HEK293 (cell line): ENCODE data around the gene TMEM143.
"Not testable (repeated sequence)": the region's sequence is repeated elsewhere in the genome, so short reads cannot be mapped to it uniquely, and the experiment has no call there.

Experiments
- CTCF ChIA-PET: fragments of 350-600 bp; formaldehyde crosslinking; extraction: SDS; loops from one replicate; lab custom pipeline; 2021; ENCODE audit warnings: antibody characterized with exemption; lab: Yijun Ruan, JAX
- POLR2A ChIA-PET: fragments of 300-600 bp; formaldehyde crosslinking; extraction: SDS; loops from one replicate; lab custom pipeline; 2020; ENCODE audit warnings: antibody characterized with exemption, inconsistent platforms; lab: Yijun Ruan, JAX
- H3K27ac ChIP-seq: fragments of 200-500 bp; sonication (Bioruptor generic); 2 replicates; pipeline ENCODE4 v1.5.1; 2014; ENCODE audit warnings: low read depth, low read length, control low read depth, inconsistent platforms; ENCODE audit errors: extremely low read depth
- H3K36me3 ChIP-seq, 2 experiments: fragments of 200-500 bp in 1 of 2; sonication (Bioruptor generic) in 1 of 2; 1 replicate in 1 of 2; 2 replicates in 1 of 2; pipeline ENCODE4 v1.5.1; 2014 to 2017; ENCODE audit warnings: inconsistent platforms in 2 of 2, low read length in 2 of 2; ENCODE audit not compliant: control insufficient read depth in 2 of 2, insufficient read depth in 1 of 2
- H3K4me1 ChIP-seq: fragments of 200-500 bp; sonication (Bioruptor generic); 2 replicates; pipeline ENCODE4 v1.5.1; 2014; ENCODE audit warnings: mild to moderate bottlenecking, low read length, inconsistent platforms; ENCODE audit not compliant: control insufficient read depth, insufficient read depth
- H3K4me3 ChIP-seq: 2 replicates; pipeline ENCODE4 v1.5.1; 2011; ENCODE audit warnings: low read depth, mild to moderate bottlenecking, control low read depth, low read length, moderate library complexity
- H3K9me3 ChIP-seq: fragments of 200-500 bp; sonication (Bioruptor generic); 2 replicates; pipeline ENCODE4 v1.5.1; 2014; ENCODE audit warnings: low read depth, low read length, inconsistent platforms; ENCODE audit not compliant: control insufficient read depth, insufficient read depth
- GLIS1 ChIP-seq: fragments of 450-650 bp; formaldehyde crosslinking; IDR thresholded peaks from 2 replicates; pipeline ENCODE4 v1.5.1; 2016; ENCODE audit warnings: missing biosample characterization, missing genetic modification characterization
- KLF1 ChIP-seq: fragments of 450-650 bp; formaldehyde crosslinking; IDR thresholded peaks from 2 replicates; pipeline ENCODE4 v1.5.1; 2016; ENCODE audit warnings: missing biosample characterization, missing genetic modification characterization
- KLF7 ChIP-seq: fragments of 450-650 bp; formaldehyde crosslinking; IDR thresholded peaks from 2 replicates; pipeline ENCODE4 v1.5.1; 2016; ENCODE audit warnings: missing biosample characterization, missing genetic modification characterization, borderline replicate concordance
- MYNN ChIP-seq: fragments of 450-650 bp; formaldehyde crosslinking; IDR thresholded peaks from 2 replicates; pipeline ENCODE4 v1.5.1; 2016; ENCODE audit warnings: missing biosample characterization, missing genetic modification characterization, borderline replicate concordance
- TRIM28 ChIP-seq: IDR thresholded peaks from 2 replicates; pipeline ENCODE4 v1.6.1; 2011; ENCODE audit warnings: low read length, control low read depth, borderline replicate concordance
- ZBTB17 ChIP-seq: fragments of 450-650 bp; formaldehyde crosslinking; IDR thresholded peaks from 2 replicates; pipeline ENCODE4 v1.5.1; 2016; ENCODE audit warnings: missing biosample characterization, missing genetic modification characterization
- ZEB2 ChIP-seq: fragments of 450-650 bp; formaldehyde crosslinking; IDR thresholded peaks from 2 replicates; pipeline ENCODE4 v1.5.1; 2016; ENCODE audit warnings: missing biosample characterization, missing genetic modification characterization
- ZNF211 ChIP-seq: fragments of 450-650 bp; formaldehyde crosslinking; IDR thresholded peaks from 2 replicates; pipeline ENCODE4 v1.5.1; 2016; ENCODE audit warnings: low read depth, missing biosample characterization, missing genetic modification characterization
- ZNF335 ChIP-seq: fragments of 450-650 bp; formaldehyde crosslinking; conservative IDR thresholded peaks from 2 replicates; pipeline ENCODE4 v1.5.1; 2016; ENCODE audit warnings: missing biosample characterization, missing genetic modification characterization
- ZNF426 ChIP-seq: fragments of 450-650 bp; formaldehyde crosslinking; IDR thresholded peaks from 2 replicates; pipeline ENCODE4 v1.5.1; 2017; ENCODE audit warnings: missing biosample characterization, missing genetic modification characterization, mild to moderate bottlenecking, inconsistent platforms, moderate library complexity
- ZNF621 ChIP-seq: fragments of 450-650 bp; formaldehyde crosslinking; IDR thresholded peaks from 2 replicates; pipeline ENCODE4 v1.5.1; 2017; ENCODE audit warnings: missing biosample characterization, missing genetic modification characterization
- TF ChIP-seq, protein P1 (sequence below): fragments of 450-650 bp; formaldehyde crosslinking; IDR thresholded peaks from 2 replicates; pipeline ENCODE4 v1.5.1; 2016; ENCODE audit warnings: missing biosample characterization, missing genetic modification characterization
- TF ChIP-seq, protein P2 (sequence below): fragments of 450-650 bp; formaldehyde crosslinking; IDR thresholded peaks from 2 replicates; pipeline ENCODE4 v1.5.1; 2016; ENCODE audit warnings: missing biosample characterization, missing genetic modification characterization
- TF ChIP-seq, protein P3 (sequence below): fragments of 450-650 bp; formaldehyde crosslinking; IDR thresholded peaks from 2 replicates; pipeline ENCODE4 v1.5.1; 2016; ENCODE audit warnings: missing biosample characterization, missing genetic modification characterization
- TF ChIP-seq, protein P4 (sequence below): fragments of 450-650 bp; formaldehyde crosslinking; IDR thresholded peaks from 2 replicates; pipeline ENCODE4 v1.5.1; 2016; ENCODE audit warnings: missing biosample characterization, missing genetic modification characterization

The TMEM143 gene

DNA sequence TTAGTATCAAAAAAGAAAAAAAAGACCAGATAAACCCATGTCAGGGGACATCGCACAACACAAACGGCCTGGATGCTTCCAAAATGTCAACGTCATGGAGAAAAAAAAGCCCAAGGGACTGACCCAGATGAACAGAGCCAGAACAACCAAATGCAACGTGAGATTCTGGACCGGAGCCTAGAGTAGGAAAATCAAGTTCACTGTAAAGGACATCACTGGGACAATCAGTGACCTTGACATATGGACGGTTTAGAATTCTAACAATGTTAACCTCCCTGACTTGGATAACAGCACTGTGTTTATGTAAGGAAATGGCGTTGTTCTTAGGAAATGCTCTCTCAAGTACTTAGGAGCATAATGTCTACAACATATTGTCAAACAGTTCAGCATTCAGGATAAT lies 53.5 kb downstream of the TMEM143 start:
- no peak overlapping the region for H3K4me3 ChIP-seq
- H3K9me3 ChIP-seq: no peaks in the 10 kb centered on the region
- no peak overlapping the region for H3K27ac ChIP-seq
- CTCF ChIA-PET: interaction anchor here (0.6 to 1.1 kb wide), 2 partner anchors 22 to 263 kb away, joined by 3 to 8 read pairs; no protein-coding TSS in a partner anchor
- POLR2A ChIA-PET: interaction anchor here (0.6 kb wide), 1 partner anchor 193 kb away, joined by 8 read pairs; no protein-coding TSS in a partner anchor
- TF ChIP-seq MYNN (tag by site-specific recombination) (no peak), KLF7 (no peak), ZNF426 (tag by site-specific recombination) (no peak), ZEB2 (tag by site-specific recombination) (no peak), ZNF621 (no peak), ZNF211 (tag by site-specific recombination) (no peak)
- TF ChIP-seq, protein P1, sequence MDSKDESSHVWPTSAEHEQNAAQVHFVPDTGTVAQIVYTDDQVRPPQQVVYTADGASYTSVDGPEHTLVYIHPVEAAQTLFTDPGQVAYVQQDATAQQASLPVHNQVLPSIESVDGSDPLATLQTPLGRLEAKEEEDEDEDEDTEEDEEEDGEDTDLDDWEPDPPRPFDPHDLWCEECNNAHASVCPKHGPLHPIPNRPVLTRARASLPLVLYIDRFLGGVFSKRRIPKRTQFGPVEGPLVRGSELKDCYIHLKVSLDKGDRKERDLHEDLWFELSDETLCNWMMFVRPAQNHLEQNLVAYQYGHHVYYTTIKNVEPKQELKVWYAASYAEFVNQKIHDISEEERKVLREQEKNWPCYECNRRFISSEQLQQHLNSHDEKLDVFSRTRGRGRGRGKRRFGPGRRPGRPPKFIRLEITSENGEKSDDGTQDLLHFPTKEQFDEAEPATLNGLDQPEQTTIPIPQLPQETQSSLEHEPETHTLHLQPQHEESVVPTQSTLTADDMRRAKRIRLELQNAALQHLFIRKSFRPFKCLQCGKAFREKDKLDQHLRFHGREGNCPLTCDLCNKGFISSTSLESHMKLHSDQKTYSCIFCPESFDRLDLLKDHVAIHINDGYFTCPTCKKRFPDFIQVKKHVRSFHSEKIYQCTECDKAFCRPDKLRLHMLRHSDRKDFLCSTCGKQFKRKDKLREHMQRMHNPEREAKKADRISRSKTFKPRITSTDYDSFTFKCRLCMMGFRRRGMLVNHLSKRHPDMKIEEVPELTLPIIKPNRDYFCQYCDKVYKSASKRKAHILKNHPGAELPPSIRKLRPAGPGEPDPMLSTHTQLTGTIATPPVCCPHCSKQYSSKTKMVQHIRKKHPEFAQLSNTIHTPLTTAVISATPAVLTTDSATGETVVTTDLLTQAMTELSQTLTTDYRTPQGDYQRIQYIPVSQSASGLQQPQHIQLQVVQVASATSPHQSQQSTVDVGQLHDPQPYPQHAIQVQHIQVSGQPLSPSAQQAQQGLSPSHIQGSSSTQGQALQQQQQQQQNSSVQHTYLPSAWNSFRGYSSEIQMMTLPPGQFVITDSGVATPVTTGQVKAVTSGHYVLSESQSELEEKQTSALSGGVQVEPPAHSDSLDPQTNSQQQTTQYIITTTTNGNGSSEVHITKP: no peak
- TF ChIP-seq, protein P2, sequence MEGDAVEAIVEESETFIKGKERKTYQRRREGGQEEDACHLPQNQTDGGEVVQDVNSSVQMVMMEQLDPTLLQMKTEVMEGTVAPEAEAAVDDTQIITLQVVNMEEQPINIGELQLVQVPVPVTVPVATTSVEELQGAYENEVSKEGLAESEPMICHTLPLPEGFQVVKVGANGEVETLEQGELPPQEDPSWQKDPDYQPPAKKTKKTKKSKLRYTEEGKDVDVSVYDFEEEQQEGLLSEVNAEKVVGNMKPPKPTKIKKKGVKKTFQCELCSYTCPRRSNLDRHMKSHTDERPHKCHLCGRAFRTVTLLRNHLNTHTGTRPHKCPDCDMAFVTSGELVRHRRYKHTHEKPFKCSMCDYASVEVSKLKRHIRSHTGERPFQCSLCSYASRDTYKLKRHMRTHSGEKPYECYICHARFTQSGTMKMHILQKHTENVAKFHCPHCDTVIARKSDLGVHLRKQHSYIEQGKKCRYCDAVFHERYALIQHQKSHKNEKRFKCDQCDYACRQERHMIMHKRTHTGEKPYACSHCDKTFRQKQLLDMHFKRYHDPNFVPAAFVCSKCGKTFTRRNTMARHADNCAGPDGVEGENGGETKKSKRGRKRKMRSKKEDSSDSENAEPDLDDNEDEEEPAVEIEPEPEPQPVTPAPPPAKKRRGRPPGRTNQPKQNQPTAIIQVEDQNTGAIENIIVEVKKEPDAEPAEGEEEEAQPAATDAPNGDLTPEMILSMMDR (tag by site-specific recombination): no peak
- TF ChIP-seq, protein P3, sequence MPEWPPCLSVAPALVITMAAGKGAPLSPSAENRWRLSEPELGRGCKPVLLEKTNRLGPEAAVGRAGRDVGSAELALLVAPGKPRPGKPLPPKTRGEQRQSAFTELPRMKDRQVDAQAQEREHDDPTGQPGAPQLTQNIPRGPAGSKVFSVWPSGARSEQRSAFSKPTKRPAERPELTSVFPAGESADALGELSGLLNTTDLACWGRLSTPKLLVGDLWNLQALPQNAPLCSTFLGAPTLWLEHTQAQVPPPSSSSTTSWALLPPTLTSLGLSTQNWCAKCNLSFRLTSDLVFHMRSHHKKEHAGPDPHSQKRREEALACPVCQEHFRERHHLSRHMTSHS (tag by site-specific recombination): no peak
- H3K36me3 ChIP-seq: no peaks in the 10 kb centered on the region
- H3K4me1 ChIP-seq: no peaks in the 10 kb centered on the region

DNA sequence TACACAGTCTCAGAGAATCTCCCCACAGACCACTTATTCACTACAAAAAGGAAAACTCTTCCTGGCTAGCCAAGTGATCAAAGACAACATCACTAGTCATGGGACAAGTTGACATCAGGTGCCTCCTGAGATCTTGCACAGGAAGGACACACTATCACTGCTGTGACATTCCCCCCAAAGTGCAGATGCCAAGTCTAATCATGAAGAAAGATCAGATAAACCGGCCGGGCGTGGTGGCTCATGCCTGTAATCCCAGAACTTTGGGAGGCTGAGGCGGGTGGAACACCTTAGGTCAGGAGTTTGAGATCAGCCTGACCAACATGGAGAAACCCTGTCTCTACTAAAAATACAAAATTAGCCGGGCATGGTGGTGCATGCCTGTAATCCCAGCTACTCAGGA lies 54.0 kb downstream of the TMEM143 start:
- H3K4me3 ChIP-seq, H3K4me1 ChIP-seq, H3K27ac ChIP-seq, POLR2A ChIA-PET, H3K36me3 ChIP-seq, H3K9me3 ChIP-seq: not testable (repeated sequence)
- CTCF ChIA-PET: interaction anchor here (0.8 to 1.1 kb wide), 4 partner anchors 16 to 49 kb away, joined by 3 to 5 read pairs (median 4); no protein-coding TSS in a partner anchor

DNA sequence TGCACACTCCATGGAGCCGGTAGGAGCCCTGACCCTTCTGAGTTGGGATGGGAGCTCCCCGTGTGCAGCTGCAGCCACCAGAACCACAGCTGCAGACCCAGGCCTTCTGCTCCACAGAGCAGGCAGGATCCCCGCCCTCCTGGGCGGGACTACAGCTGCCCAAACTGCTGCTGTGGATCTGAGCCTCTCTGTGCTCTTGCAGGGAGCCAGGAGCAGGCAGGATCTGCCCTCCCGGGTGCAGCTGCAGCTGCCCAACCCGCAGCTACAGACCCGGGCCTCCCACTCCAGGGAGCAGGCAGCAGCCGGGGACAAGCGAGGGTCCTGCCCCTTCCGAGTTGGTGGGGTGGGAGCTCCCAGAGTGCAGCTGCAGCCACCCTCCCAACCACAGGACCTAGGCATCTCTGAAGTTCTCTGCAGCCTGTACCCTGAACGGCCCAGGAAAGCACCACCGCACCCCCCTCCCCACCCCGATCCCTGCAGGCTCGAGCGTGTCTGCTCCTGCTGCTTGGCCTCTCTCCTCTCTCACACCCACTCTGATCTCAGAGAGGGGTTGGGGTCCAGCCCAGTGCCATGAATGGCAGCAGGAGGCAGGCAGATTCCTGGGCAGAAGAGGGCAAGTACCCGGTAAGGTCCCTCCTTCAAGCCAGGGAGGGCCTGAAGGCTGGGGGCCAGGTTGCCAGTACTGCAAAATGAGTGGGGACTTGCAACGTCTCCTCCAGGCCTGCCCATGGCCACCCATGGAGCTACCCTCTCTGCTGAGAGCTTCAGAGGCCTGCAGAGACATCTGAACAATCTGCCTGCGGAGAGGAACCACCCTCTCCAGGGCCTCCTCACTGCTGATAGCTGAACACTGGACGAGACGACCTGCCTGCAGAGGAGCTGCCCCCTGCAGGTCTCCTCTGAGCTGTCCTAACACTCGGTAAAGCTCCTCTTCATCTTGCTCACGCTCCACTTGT lies 54.8 kb downstream of the TMEM143 start:
- ChIA-PET CTCF (interaction anchor here (0.7 to 1.2 kb wide), 6 partner anchors 10 to 275 kb away, joined by 3 to 5 read pairs (median 4); partner anchors contain the start of gene KDELR1), POLR2A (no interaction called here)
- Histone ChIP-seq H3K27ac (no peak overlapping the region), H3K4me3 (no peak overlapping the region), H3K36me3 (no peaks in the 10 kb centered on the region), H3K4me1 (no peaks in the 10 kb centered on the region), H3K9me3 (no peaks in the 10 kb centered on the region)
- TF ChIP-seq GLIS1 (tag by site-specific recombination): 0 out of 2 replicates have a peak, but pooled peaks have one; percentile 29
- peak; percentile 87 for TF ChIP-seq ZNF335 (tag by site-specific recombination)
- TF ChIP-seq, protein P4, sequence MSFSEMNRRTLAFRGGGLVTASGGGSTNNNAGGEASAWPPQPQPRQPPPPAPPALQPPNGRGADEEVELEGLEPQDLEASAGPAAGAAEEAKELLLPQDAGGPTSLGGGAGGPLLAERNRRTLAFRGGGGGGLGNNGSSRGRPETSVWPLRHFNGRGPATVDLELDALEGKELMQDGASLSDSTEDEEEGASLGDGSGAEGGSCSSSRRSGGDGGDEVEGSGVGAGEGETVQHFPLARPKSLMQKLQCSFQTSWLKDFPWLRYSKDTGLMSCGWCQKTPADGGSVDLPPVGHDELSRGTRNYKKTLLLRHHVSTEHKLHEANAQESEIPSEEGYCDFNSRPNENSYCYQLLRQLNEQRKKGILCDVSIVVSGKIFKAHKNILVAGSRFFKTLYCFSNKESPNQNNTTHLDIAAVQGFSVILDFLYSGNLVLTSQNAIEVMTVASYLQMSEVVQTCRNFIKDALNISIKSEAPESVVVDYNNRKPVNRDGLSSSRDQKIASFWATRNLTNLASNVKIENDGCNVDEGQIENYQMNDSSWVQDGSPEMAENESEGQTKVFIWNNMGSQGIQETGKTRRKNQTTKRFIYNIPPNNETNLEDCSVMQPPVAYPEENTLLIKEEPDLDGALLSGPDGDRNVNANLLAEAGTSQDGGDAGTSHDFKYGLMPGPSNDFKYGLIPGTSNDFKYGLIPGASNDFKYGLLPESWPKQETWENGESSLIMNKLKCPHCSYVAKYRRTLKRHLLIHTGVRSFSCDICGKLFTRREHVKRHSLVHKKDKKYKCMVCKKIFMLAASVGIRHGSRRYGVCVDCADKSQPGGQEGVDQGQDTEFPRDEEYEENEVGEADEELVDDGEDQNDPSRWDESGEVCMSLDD (tag by site-specific recombination): no peak
- 0 out of 2 replicates have a peak, but pooled peaks have one; percentile 14 for TF ChIP-seq KLF1 (tag by site-specific recombination)
- TF ChIP-seq KLF7: no peak
- TF ChIP-seq, protein P2 (tag by site-specific recombination): 0 out of 2 replicates have a peak, but pooled peaks have one; percentile 22
- TF ChIP-seq ZBTB17 (tag by site-specific recombination): peak; percentile 37; the same call in 1 of the 2 replicates
- peak; percentile 64; the same call in 1 of the 2 replicates for TF ChIP-seq TRIM28
